Measurements from ENCODE around the gene EPC2. TPM values are rescaled to one million over a fixed set of nuclear protein-coding genes. Genes with fewer than 3 reads are reported as not detected.
"Not testable (repeated sequence)": the region's sequence is repeated elsewhere in the genome, so short reads cannot be mapped to it uniquely, and the experiment has no call there.

The EPC2 gene
- total RNA-seq, 2 donors from 2014 or later = 14.7 to 29.0 TPM

DNA sequence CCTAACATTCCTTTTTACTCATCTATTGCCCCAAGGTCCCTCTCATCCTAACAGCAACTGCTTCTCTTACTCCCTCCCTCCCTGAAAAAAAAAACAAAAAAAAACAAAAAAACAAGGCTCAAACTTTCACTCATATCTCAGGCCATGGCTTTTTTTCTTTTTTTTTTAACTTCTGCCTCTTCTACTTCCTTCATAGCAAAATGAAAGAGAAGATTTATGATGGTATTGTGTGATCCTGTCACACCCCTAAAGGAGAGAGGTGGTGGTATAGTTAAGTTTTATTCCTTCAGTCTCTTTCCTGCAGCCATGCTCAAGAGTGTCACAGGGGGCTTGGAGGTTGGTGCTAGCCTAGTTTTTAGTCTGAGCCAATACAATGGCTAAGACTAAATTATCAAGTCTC is 21.5 kb upstream of the EPC2 start:
- no peaks in the 10 kb centered on the region for H3K36me3 Mint-ChIP-seq
- DNase-seq (ENCODE audit: low spot score in 2 of 2) = no peak

DNA sequence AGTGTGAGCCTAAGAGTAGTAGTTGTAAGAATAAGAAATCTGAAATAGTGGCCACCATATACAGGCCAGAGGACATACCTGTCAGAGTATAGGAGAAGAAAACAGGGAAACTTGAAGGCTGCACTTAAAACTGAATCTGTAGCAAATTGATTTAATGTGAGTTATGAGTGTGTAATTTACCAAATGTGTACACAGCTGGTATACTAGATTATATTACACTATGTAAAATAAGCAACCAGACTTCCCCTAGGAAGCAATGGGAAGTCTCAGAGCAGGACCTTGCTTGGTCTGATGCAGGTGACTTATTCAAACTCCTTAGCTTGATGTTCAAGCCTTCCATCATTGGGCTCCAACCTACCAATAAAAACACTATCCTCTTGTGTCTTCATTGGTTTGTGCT is 17.3 kb upstream of the EPC2 start:
- no peak overlapping the region for H3K27ac Mint-ChIP-seq
- no peak for DNase-seq (ENCODE audit: low spot score in 2 of 2)
- no peaks in the 10 kb centered on the region for H3K9me3 Mint-ChIP-seq
- H3K36me3 Mint-ChIP-seq = no peaks in the 10 kb centered on the region
- no peak for ATAC-seq

More for the DNA sequence above, 21.5 kb upstream of the EPC2 start:
- no peak overlapping the region for H3K27ac Mint-ChIP-seq
- peaks cover 0 to 6% of the 10 kb centered on the region in 2 donors for H3K9me3 Mint-ChIP-seq
- no peak for ATAC-seq

DNA sequence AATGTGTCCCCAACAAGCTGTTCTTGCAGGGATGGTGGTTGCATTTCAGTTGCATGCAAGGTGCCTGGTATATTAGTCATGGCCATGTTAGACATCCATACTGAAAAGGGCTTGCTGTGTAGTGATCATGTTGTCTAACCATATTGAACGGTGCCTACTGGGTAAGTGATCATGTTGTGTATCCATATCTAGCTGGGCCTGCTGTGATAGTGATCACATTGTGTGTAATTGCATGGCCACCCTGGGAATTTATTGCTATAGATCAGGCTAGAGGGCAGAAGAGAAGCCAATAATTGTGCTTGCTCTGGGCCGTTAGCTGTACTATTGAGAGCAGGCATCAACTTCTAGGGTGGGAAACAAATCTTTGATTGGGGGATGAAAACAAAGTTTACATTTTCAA is 9.8 kb upstream of the EPC2 start:
- DNase-seq (ENCODE audit: low spot score in 2 of 2) (no peak), ATAC-seq (no peak)
- Mint-ChIP-seq H3K9me3 (no peaks in the 10 kb centered on the region), H3K27ac (no peak overlapping the region), H3K36me3 (no peaks in the 10 kb centered on the region)

DNA sequence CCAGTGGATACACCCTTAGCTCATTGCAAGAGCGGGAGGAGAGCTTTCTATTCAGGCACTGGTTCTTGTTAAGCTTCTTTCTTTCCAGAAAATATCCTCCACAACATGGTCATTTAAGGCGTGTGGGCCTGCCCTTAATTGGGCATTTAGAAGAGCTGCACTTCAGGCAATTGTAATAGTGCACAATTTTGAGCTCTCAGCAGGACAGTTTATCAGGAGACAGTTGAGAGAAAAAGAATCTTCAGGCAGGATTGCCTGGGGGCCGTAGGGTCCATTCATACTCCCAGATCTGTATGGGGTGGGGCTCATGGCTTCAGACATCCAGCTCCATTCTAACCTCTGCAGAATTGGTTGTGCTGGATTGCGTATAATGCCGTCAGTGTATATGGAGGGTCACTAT is 6.0 kb upstream of the EPC2 start:
- no peaks in the 10 kb centered on the region for H3K9me3 Mint-ChIP-seq
- no peak for DNase-seq (ENCODE audit: low spot score in 2 of 2)
- no peaks in the 10 kb centered on the region for H3K36me3 Mint-ChIP-seq
- no peak for ATAC-seq
- H3K27ac Mint-ChIP-seq = no peak overlapping the region

DNA sequence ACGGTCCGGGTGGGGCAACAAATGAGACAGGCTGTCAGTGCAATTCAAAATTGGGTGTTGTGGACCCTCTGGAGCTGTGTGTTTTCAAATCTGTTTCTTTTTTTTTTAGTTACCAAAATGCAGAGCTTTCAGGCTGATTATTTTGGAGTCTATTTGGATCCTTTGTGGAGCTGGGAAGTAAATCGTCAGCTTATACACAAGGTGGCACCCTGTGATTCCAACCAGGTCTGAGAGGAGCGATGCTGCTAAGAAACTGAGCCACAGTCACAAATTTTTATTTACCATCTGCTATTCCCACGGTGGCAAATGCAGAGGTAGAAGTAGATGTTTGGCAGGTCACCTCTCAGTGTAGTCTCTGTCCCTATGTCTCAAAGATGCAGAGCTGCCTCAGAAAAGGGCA is 3.8 kb upstream of the EPC2 start:
- no peak overlapping the region for H3K27ac Mint-ChIP-seq
- H3K36me3 Mint-ChIP-seq = peaks cover 6 to 12% of the 10 kb centered on the region in 2 donors
- DNase-seq (ENCODE audit: low spot score in 2 of 2) (no peak), ATAC-seq (no peak)
- no peaks in the 10 kb centered on the region for H3K9me3 Mint-ChIP-seq

DNA sequence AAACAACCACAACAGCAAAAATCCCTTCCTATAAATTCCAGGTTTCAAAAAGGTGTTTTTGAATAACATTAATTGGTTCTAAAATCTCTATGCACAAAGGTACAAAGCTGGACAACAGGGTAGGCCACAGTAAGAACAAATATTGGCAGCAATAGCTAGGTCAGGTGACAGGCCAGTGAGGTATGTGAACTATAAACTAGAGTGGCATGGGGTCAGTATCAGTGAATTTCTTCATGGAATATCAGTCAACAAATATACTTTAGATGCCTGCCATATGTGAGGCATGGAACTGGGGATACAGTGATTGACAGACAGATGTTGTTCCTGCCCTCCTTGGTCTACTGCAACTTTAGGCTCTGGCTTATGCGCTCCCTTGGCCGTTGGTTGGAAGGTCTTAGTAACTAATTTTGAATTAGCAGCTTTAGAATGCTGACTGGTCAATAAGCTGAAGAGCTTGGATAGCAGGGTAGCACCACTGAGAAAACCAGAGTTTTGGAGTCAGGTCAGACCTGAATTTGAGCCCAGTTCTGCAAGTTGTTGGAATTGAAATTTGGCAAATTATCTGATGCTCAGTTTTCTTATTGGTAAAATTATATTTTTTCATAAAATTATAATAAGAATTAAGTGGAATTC is 2.3 kb upstream of the EPC2 start:
- DNase-seq (ENCODE audit: low spot score in 2 of 2) = no peak
- Mint-ChIP-seq H3K27ac (no peak overlapping the region), H3K36me3 (peaks cover 12 to 17% of the 10 kb centered on the region in 2 donors), H3K9me3 (no peaks in the 10 kb centered on the region)
- no peak for ATAC-seq

DNA sequence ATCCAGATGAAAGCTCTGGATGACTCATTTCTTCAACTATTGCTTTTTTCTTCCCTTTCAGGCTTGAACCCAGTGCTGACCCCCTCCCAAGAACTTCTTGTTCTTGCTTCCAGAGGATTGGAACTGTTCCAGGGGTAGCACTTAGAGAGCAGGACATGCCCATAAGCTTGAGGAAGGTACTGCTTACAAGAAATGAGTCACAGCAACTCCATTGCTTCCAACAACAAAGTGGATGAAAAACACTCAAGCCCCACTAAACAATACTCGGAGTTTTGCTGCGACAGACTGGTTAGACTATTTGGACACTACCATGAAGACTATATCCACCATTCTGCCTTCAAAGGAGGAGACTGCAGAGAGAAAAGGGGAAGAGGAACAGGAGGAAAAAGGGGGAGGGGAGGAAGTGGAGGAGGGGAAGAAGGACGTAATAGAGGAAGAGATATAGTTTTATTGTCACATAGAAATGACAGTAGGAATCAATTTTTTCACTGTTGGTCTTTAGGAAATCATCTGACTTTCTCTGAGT is 1.6 kb upstream of the EPC2 start:
- Mint-ChIP-seq H3K9me3 (no peaks in the 10 kb centered on the region), H3K36me3 (peaks cover 12 to 17% of the 10 kb centered on the region in 2 donors), H3K27ac (peak overlapping the region; percentile 94 to 98)
- ATAC-seq (no peak), DNase-seq (ENCODE audit: low spot score in 2 of 2) (peak in 1 of 2 donors; percentile 16)

DNA sequence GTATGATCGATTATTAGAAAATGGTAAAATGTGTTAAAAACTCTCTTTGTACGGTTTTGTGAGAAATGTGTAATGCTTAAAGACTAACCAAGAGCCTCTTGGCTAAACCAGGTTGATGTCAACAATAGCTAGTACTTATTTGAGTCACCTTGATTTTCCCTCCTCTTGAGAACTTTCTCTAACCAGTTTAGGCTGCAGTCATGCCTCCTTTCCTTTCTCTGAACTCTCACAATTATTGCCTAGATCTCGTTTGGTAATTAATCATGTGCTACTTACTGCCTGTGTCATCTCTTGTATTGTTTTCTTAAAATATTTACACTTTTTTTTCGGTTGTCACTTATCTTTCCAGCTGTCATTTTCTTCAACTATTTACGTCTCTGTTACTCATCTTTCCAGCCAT is 1.1 kb upstream of the EPC2 start:
- no peaks in the 10 kb centered on the region for H3K9me3 Mint-ChIP-seq
- H3K36me3 Mint-ChIP-seq = peaks cover 12 to 17% of the 10 kb centered on the region in 2 donors
- no peak for DNase-seq (ENCODE audit: low spot score in 2 of 2)
- ATAC-seq = peak; percentile 37 to 69
- peak overlapping the region; percentile 94 to 98 for H3K27ac Mint-ChIP-seq

DNA sequence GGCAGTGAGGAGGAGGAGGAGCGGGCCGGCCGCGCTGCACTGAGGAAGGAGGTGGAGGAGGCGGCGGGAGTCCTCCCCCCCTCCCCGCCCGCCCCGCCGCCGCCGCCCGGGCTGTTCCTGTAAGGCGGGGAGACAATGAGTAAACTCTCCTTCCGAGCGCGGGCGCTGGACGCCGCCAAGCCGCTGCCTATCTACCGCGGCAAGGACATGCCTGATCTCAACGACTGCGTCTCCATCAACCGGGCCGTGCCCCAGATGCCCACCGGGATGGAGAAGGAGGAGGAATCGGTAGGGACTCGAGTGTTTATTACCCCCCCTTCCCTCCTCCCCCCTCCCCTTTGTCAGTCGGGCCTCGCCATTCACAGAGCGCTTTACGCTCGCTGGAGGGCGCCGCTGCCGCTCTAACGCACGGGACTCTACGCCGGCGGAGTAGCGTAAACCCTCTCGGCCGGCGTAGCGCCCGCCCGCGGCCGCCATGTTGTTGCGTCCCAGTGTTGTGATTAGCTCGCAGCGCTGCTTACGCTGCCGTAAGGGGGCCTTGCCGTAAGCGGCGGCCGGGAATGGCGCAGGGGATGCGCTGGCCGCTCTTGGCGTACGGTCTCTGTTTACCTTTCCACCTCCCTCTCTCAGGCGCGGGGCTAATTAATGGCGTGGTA is 460 bp downstream of the EPC2 start:
- ATAC-seq = peak; percentile 50 to 64
- Mint-ChIP-seq H3K36me3 (peaks cover 12 to 17% of the 10 kb centered on the region in 2 donors), H3K27ac (peak overlapping the region; percentile 94 to 99), H3K9me3 (no peaks in the 10 kb centered on the region)
- DNase-seq (ENCODE audit: low spot score in 2 of 2) = peak; percentile 94 to 96

DNA sequence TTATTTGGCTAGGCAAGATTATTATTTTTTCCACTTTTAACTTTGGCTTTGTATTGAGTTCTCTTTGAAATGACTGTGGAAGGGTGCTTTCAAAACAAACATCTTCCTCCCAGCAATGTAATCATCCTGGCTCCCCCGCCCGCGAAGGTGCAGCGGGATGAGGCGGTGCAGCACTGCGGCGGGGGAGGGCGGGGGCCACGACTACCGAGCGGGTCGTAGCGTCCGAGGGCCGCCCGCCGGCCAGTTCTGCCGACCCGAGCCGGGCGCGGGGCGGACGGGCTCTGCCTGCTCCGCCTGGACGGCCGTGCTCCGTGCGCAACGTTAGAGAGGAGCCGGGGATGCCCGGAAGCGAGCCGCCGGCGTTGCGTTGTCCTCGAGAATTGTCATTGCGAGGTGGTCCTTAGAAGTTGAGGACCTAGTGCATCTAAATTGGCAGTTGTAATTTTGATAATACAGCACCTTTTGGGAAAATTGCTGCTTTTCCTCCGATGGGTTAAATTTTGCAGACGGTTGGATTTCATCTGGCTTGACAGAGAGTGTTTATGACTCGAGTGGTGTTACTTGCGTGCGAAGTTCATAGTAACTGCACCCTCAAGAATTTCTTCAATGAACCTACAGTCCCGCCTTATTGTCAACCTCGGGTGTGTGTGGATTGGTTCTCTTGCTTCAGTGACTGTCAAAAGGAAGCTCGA is 1.1 kb downstream of the EPC2 start:
- ATAC-seq (peak; percentile 60 to 65), DNase-seq (ENCODE audit: low spot score in 2 of 2) (peak; percentile 59 to 71)
- H3K36me3 Mint-ChIP-seq = peaks cover 12 to 17% of the 10 kb centered on the region in 2 donors
- H3K27ac Mint-ChIP-seq = peak overlapping the region; percentile 94 to 99
- H3K9me3 Mint-ChIP-seq = no peaks in the 10 kb centered on the region

DNA sequence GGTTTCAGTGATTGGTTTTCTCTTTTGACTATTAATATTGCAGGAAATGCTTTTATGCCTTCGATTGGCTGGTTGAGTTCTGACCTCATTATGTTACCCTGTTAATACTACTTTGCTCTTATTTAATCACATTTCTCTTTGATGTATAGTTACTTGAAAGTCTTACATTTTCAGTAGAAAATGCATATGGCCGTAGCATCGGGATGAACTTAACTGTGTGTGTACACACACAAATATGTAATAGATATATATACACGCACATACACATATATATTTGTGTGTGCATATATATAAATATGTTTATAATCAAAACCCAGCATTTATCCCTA is 1.6 kb downstream of the EPC2 start:
- peaks cover 12 to 17% of the 10 kb centered on the region in 2 donors for H3K36me3 Mint-ChIP-seq
- peak overlapping the region; percentile 94 to 99 for H3K27ac Mint-ChIP-seq
- H3K9me3 Mint-ChIP-seq = no peaks in the 10 kb centered on the region
- no peak for ATAC-seq
- DNase-seq (ENCODE audit: low spot score in 2 of 2) = no peak

DNA sequence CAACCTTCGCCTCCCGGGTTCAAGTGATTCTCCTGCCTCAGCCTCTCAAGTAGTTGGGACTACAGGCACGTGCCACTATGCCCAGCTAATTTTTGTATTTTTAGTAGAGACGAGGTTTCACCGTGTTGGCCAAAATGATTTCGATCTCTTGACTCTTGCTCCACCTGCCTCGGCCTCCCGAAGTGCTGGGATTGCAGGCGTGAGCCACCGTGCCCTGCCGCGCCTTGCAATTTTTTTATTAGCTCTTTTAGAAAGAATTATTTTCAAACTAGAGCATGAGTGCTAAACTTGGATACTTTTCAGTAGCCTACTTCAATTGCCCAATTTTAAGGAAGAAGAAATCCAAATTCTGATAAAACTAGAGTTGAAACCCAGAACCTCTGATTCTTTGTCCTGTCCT is 3.2 kb downstream of the EPC2 start:
- not testable (repeated sequence) for H3K9me3 Mint-ChIP-seq; ATAC-seq; DNase-seq (ENCODE audit: low spot score in 2 of 2)
- peaks cover 12 to 17% of the 10 kb centered on the region in 2 donors for H3K36me3 Mint-ChIP-seq
- H3K27ac Mint-ChIP-seq = peak overlapping the region in 1 of 2 donors; percentile 69

DNA sequence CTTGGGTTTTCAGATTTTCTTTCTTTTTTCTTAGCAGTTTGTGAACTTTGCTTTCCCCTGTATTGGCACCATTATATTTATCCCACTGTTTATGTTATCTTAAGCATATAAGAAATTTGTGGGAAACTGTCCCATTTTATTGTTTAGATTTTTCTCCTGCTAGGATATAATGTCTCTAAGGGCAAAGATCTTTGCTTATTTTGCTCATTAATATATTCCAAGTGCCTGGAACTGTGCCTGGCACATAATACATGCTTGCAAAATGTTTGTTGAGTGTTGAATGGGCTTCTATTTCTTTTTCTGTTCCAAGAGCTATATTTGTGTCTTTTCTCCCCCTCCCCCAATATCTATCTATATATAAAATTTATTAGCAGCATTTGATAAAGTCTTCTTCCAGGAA is 5.4 kb downstream of the EPC2 start:
- no peaks in the 10 kb centered on the region for H3K9me3 Mint-ChIP-seq

DNA sequence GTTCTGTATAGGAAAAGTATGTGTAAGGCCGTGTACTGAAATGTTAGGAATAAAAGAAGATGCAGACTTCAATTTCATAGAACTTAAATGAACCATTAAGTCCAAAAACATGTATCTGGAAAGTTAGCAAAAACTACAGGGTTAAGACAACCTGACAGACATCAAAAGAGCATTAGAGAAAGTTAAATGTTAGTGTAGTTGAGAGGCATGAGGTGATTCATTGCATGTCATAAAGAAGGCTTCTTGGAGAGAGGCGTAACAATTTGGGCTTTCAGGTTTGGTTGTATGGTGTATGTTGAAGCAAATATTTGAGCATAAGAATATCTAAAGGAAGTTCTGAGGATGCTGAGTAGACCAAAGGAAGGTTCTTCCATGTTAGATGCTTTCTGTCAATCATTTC is 6.3 kb downstream of the EPC2 start:
- Mint-ChIP-seq H3K36me3 (peaks cover 5 to 6% of the 10 kb centered on the region in 2 donors), H3K27ac (peak overlapping the region in 1 of 2 donors; percentile 39), H3K9me3 (no peaks in the 10 kb centered on the region)
- DNase-seq (ENCODE audit: low spot score in 2 of 2) = no peak
- peak; percentile 38 to 47 for ATAC-seq

More for the DNA sequence above, 5.4 kb downstream of the EPC2 start:
- no peak for ATAC-seq
- DNase-seq (ENCODE audit: low spot score in 2 of 2) = no peak
- H3K27ac Mint-ChIP-seq = no peak overlapping the region
- H3K36me3 Mint-ChIP-seq = peaks cover 11 to 12% of the 10 kb centered on the region in 2 donors

DNA sequence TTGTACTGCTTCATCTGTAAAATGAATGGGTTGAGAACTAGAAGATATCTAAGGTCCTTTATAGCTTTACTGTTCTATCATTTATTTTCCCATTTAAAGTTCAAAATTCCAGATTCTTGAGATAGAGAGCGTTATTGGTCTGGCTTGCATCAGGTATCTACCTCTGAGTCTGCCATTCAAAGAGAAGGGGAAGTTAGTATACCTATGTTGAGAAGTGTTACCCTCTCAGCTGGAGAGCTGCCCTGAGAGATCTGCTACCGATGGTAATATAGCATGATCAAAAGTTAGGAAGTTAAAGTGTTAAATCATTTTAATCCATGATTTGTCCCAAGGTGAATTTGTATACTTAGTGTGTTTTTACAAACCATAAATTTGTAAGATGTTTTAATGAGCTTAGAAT is 7.4 kb downstream of the EPC2 start:
- Mint-ChIP-seq H3K27ac (peak overlapping the region in 1 of 2 donors; percentile 39), H3K9me3 (no peaks in the 10 kb centered on the region), H3K36me3 (no peaks in the 10 kb centered on the region)
- DNase-seq (ENCODE audit: low spot score in 2 of 2) = no peak
- ATAC-seq = no peak

DNA sequence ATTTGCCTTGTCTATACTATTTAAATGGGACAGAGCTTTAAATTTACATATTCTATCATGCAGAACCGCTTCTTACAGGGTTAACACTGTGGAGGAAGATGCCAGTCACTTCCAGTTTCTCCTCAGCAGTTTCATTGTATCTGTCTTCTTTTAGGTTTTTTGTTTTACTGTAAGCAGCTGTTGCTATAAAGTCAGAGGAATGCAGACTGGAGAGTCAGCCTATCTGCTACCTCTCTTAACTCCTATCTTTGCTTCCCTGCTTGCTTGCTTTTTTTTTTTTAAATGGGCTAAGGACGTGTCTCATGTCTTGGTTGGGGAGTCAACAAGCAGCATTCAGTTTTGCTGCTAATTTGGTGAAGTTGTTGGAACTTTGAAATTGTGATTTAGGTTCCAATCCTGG is 8.9 kb downstream of the EPC2 start:
- peak; percentile 53 to 55 for ATAC-seq
- Mint-ChIP-seq H3K36me3 (no peaks in the 10 kb centered on the region), H3K9me3 (no peaks in the 10 kb centered on the region)

DNA sequence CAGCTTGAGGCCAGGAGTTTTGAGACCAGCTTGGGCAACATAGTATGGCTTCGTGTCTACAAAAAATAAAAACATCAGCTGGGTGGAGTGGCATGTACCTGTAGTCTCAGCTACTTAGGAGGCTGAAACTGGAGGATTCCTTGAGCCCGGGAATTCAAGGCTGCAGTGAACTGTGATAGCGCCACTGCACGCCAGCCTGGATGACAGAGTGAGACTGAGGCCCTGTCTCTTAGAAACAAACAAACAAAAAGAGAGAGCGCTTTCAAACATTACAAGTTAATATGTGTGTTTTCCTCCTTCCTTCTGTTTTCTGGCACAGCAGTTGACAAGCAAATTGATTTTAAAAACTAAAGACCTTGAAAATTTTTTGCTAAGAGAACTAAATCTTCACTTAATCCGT is 9.9 kb downstream of the EPC2 start:
- DNase-seq (ENCODE audit: low spot score in 2 of 2) (no peak), ATAC-seq (no peak)
- Mint-ChIP-seq H3K27ac (peak overlapping the region; percentile 29 to 77), H3K9me3 (no peaks in the 10 kb centered on the region), H3K36me3 (no peaks in the 10 kb centered on the region)

More for the DNA sequence above, 8.9 kb downstream of the EPC2 start:
- H3K27ac Mint-ChIP-seq = peak overlapping the region; percentile 39 to 77
- no peak for DNase-seq (ENCODE audit: low spot score in 2 of 2)

All from activated naive CD4-positive, alpha-beta T cell treated with anti-CD3 and anti-CD28 coated beads, Interleukin-2, amount 50 U/mL, for 72 hours (primary cell).